Mesothelial cell of epicardium (in vitro differentiated cells): ENCODE measurements around the gene YJEFN3. TPM values are rescaled to one million over a fixed set of nuclear protein-coding genes. Genes with fewer than 3 reads are reported as not detected.

ENCODE experiments used
- DNase-seq, 2 experiments: peaks; one replicate each; pipeline ENCODE4 v3.0.0; 2021; ENCODE audit warnings: low spot score in 2 of 2; ENCODE audit not compliant: unreplicated experiment in 2 of 2
- H3K27ac Mint-ChIP-seq: 2 replicates; pipeline ENCODE4 v1.8.0; 2021; ENCODE audit warnings: mixed read lengths
- H3K27me3 Mint-ChIP-seq: 2 replicates; pipeline ENCODE4 v1.8.0; 2021; ENCODE audit warnings: low read depth, mixed read lengths
- H3K36me3 Mint-ChIP-seq: 2 replicates; pipeline ENCODE4 v1.8.0; 2021; ENCODE audit warnings: mixed read lengths
- H3K4me1 Mint-ChIP-seq: 2 replicates; pipeline ENCODE4 v1.8.0; 2021; ENCODE audit warnings: mixed read lengths
- H3K4me3 Mint-ChIP-seq: 2 replicates; pipeline ENCODE4 v1.8.0; 2021; ENCODE audit warnings: mild to moderate bottlenecking, moderate library complexity, mixed read lengths
- H3K9me3 Mint-ChIP-seq: 2 replicates; pipeline ENCODE4 v1.8.0; 2021; ENCODE audit warnings: mixed read lengths
- CTCF ChIP-seq: fragments of 200-600 bp; sonication (generic); IDR thresholded peaks from one replicate; pipeline ENCODE4 v1.5.0; 2021; ENCODE audit warnings: antibody characterized with exemption; ENCODE audit not compliant: unreplicated experiment
- total RNA-seq: library from RNA; stranded (reverse); gene quantifications from 3 replicates; pipeline ENCODE4 v1.2.1, GENCODE V29; 2021

The YJEFN3 gene
- total RNA-seq, 1 donor from 2014 or later, result 22.6 TPM

- no peak for TF ChIP-seq CTCF
- H3K4me1 Mint-ChIP-seq, result no peaks in the 10 kb centered on the region
- no peaks in the 10 kb centered on the region for H3K9me3 Mint-ChIP-seq
- no peaks in the 10 kb centered on the region for H3K27me3 Mint-ChIP-seq
- DNase-seq, result no peak
- H3K36me3 Mint-ChIP-seq, result peaks cover 24% of the 10 kb centered on the region
- H3K4me3 Mint-ChIP-seq, result no peak overlapping the region
- H3K27ac Mint-ChIP-seq, result no peak overlapping the region
Observed at GRCh38 chr19:19562665-19563347, 34.1 kb downstream of the YJEFN3 start.

DNA sequence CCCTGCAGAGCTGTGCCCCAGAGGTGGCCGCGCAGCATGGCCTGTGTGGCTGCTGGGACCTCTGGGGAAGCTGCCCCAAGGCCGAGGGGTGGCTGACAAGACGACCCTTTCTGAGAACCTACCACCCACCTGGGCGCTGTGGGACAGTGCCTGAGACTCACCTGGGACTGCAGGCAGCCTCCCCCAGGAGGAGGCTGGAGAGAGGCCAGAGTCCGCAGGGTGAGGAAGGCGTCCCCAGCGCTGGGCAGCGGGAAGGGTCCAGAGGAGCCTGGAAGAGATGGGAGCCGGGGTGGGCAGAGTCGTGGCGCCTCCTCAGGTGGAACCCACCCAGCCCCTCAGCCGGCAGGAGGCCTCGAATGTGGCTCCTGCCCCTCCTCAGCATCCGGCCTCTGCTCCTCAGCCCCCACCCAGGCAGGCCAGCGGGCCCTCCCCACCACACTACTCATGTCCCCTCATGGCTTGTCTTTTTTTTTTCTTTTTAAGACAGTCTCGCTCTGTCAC, 34.7 kb downstream of the YJEFN3 start:
- no peaks in the 10 kb centered on the region for H3K27me3 Mint-ChIP-seq
- H3K36me3 Mint-ChIP-seq, result peaks cover 25% of the 10 kb centered on the region
- no peak for TF ChIP-seq CTCF
- H3K4me3 Mint-ChIP-seq, result no peak overlapping the region
- DNase-seq, result no peak
- no peaks in the 10 kb centered on the region for H3K9me3 Mint-ChIP-seq
- H3K27ac Mint-ChIP-seq, result no peak overlapping the region
- H3K4me1 Mint-ChIP-seq, result no peaks in the 10 kb centered on the region

- Mint-ChIP-seq H3K4me1 (peaks cover 3% of the 10 kb centered on the region), H3K27ac (no peak overlapping the region), H3K4me3 (no peak overlapping the region), H3K9me3 (no peaks in the 10 kb centered on the region), H3K27me3 (no peaks in the 10 kb centered on the region), H3K36me3 (peaks cover 45% of the 10 kb centered on the region)
- no peak for DNase-seq
- TF ChIP-seq CTCF, result no peak
Observed at GRCh38 chr19:19566306-19566705, 37.6 kb downstream of the YJEFN3 start.

GRCh38 chr19:19567391-19567790, 38.7 kb downstream of the YJEFN3 start:
- DNase-seq, result no peak
- Mint-ChIP-seq H3K9me3 (no peaks in the 10 kb centered on the region), H3K36me3 (peaks cover 37% of the 10 kb centered on the region), H3K4me1 (peaks cover 3% of the 10 kb centered on the region), H3K27me3 (no peaks in the 10 kb centered on the region), H3K4me3 (no peak overlapping the region), H3K27ac (no peak overlapping the region)
- no peak for TF ChIP-seq CTCF

DNA sequence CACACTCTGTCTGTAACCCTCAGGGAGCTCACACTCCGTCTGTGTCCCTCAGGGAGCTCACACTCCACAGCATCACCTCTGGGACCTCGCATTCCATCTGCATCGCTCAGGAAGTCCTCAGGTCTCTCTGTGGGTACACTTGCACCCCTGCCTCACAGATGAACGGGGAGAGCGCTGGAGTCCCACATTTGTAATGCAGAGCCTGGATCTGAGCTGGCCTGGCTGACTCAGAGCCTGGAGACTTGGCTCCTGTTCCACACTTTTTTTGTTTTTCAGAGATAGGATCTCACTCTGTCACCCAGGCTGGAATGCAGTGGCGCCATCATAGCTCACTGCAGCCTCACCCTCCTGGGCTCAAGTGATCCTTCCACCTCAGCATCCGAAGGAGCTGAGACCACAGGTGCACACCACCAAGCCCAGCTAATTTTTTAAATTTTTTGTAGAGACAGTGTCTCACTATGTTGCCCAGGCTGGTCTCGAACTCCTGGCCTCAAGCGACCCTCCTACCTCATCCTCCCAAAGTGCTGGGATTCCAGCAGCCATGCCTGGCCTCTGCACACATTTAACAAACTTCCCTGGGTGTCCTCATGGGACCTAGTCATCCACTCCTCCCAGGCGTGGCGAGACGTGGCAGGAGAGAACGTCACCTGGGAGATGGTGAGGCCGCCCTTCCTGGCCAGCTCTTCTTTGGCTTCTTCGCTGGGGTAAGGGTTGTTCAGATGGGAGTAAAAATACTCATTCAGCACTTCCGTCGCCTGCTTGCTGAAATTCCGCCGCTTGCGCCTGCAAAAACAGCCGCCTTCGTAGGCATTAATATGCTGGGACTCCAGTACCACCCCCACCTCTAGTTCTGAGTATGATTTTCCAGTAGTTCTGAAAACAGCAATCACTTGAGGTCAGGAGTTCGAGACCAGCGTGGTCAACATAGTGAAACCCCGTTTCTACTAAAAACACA, 40.4 kb downstream of the YJEFN3 start:
- Mint-ChIP-seq H3K36me3 (peaks cover 35% of the 10 kb centered on the region), H3K4me1 (peaks cover 3% of the 10 kb centered on the region), H3K4me3 (no peak overlapping the region), H3K27ac (no peak overlapping the region), H3K27me3 (no peaks in the 10 kb centered on the region), H3K9me3 (no peaks in the 10 kb centered on the region)
- TF ChIP-seq CTCF, result no peak
- no peak for DNase-seq
